HL-60/S4 (cell line): Measurements from ENCODE around the gene PRLR.
"Not testable (repeated sequence)": the region's sequence is repeated elsewhere in the genome, so short reads cannot be mapped to it uniquely, and the experiment has no call there.

Experiments
- in situ Hi-C: fragments of 300-500 bp; cut with MboI; formaldehyde crosslinking; loops from 2 replicates; pipeline ENCODE4 v1.14.3; 2022; ENCODE audit warnings: low sequenced_read_pairs

The PRLR gene

DNA sequence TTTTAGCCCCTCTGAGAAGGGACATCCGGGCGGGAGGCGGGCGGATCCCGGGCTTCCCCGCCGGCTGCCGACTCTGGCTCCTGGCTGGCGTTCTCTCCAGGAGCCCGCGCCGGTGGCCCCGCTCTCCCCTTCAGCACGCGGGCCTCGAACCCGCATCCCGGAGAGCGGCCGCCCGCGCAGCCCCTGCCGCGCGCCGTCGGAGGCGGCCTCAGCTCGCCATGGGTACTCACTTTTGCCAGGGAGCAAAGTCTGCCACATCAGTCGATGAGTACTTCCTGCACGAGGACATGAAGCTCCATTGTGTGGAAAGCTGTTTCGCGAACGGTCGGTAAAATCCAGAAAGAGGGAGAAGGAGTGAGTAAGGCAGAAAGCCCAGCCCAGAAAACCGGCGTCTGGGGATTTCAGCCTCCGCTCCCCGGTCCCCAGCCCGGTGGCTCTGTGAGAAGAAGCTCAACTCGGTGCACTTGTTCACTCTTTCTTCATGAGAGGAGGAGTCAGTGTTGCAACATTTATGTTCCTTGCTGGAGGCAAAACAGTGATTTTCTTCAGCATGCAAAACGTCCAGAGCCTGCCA lies at the start of gene PRLR:
TSS of gene PRLR (minus strand) at position 450 of the 574 bp plus-strand sequence. CDS start 140,867 bp downstream, outside the sequence.
- in situ Hi-C loops: no loop called here

DNA sequence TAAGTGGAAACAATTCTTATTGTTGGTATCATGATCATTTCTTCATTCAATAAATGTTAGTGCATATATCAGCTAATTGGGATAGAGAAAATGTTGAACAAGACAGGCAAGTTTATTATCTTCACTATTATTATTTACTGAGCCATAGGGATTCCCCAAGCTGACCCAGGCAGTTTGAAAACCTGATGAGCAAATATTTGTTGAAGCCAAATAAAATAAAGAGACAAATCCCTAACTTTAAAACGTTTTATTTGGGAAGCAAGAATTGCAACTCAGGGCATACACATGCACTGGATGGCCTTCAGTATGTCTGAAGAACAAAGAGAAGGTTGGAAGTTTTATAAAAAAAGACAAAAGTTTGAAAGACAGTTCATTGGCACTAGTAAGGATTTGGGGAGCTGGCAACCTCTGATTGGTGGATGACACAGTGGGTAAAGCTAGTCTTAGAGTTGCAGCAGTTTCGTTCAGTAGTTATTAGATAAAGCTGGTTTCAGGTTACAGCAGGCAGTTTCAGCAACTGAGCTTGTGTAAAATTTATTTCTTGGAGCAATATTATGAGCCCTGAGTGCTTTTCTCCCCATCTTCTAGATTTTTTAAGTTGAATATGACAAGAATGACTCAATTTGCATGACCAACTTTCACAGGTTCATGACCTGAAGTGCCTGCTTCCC lies 44.7 kb upstream of the PRLR start:
- in situ Hi-C loops: no loop called here

DNA sequence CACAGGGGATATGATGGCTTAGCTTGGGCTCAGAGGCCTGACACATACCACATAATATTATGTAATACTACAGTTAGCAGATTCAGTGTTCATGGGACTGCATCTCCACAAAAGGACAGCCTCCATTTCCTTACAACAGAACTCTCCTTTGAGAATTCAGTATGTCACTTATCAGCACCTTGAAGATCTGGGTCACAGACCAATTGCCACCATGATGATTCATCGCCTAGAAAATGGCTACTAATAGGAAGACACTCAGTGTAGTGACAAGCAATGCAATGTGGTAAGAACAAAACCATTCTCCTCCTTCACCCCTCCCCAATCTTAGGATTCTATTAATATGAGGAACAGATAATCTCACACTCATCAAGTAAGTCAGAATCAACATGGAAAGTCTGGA lies 38.7 kb upstream of the PRLR start:
- in situ Hi-C loops: no loop called here

DNA sequence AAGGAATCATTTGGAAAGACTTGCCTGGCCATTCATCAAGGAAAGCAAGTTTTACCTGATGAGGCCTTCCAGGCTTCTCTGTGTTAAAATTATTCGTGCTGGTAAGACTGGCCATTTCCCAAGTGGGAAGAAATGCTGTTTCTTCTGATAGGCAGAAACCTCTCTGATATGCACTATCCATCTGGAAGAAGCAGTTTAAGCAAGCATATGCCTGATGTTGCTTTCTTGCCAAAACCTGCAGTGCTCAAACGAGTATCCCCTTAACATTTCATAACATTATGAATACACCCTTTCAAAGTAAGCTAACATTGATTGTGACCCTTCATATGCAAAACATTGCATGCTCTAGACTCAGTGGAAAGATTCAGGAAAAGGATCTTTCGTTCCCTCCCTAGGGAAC lies 36.0 kb upstream of the PRLR start:
- in situ Hi-C loops: no loop called here

DNA sequence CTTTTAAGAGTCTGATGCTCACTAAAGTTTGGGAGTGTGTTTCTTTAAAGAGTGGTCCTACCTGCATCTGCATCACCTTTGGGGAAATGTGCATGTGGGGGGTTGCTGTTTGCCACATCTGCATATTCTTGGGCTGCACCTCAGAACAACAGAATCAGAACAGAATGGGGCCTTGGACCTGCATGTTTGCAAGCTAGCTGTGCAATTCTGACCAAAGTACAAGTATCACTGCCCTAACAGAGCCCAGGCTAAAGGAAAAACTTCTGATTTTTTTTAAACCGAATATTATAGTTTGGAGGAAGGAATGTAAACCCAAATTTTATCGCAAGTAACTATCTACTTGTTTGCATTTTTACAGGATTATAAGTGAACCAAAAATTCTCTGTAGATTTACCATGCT lies 34.2 kb upstream of the PRLR start:
- in situ Hi-C loops: no loop called here

GRCh38 chr5:35263266-35263877 lies 33.1 kb upstream of the PRLR start:
- in situ Hi-C loops: no loop called here

- in situ Hi-C loops: no loop called here
Measured at GRCh38 chr5:35253582-35253981, 23.3 kb upstream of the PRLR start.

DNA sequence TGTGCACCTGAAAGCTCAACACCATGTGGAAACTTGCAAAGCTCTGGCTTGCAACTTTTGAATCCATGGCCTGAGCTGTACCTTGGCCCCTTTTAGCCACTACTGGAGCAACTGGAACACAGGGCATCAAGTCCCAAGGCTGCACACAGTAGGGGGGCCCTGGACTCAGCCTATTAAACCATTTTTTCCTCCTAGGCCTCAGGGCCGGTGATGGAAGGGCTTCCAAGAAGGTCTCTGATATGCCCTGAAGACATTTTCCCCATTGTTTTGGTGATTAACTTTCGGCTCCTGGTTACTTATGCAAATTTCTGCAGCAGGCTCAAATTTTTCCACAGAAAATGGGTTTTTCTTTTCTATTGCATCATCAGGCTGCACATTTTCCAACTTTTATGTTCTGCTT lies 22.7 kb upstream of the PRLR start:
- in situ Hi-C loops: no loop called here

GRCh38 chr5:35248843-35249780 lies 18.8 kb upstream of the PRLR start:
- in situ Hi-C loops: no loop called here

- in situ Hi-C loops: no loop called here
Measured at GRCh38 chr5:35247648-35248034, 17.4 kb upstream of the PRLR start.

- in situ Hi-C loops: no loop called here
Measured at GRCh38 chr5:35246900-35247647, 16.8 kb upstream of the PRLR start.

GRCh38 chr5:35246411-35246810 lies 16.1 kb upstream of the PRLR start:
- in situ Hi-C loops: no loop called here

DNA sequence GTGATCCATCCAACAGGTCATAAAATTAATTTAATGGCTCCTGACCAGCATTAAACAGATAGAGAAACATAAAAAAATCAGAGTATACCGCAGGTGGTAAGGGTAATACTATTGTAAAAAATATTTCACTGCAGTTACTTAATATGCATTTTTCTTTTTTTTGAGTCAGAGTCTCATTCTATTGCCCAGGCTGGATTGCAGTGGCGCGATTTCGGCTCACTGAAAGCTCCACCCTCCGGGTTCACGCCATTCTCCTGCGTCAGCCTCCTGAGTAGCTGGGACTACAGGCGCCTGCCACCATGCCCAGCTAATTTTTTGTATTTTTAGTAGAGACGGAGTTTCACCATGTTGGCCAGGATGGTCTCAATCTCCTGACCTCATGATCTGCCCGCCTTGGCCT lies 15.1 kb upstream of the PRLR start:
- in situ Hi-C loops: not testable (repeated sequence)

GRCh38 chr5:35244171-35244570 lies 13.9 kb upstream of the PRLR start:
- in situ Hi-C loops: no loop called here

- in situ Hi-C loops: no loop called here
Measured at GRCh38 chr5:35242702-35243258, 12.5 kb upstream of the PRLR start.

- in situ Hi-C loops: no loop called here
Measured at GRCh38 chr5:35240892-35241291, 10.6 kb upstream of the PRLR start.

- in situ Hi-C loops: no loop called here
Measured at GRCh38 chr5:35239911-35240610, 9.8 kb upstream of the PRLR start.

DNA sequence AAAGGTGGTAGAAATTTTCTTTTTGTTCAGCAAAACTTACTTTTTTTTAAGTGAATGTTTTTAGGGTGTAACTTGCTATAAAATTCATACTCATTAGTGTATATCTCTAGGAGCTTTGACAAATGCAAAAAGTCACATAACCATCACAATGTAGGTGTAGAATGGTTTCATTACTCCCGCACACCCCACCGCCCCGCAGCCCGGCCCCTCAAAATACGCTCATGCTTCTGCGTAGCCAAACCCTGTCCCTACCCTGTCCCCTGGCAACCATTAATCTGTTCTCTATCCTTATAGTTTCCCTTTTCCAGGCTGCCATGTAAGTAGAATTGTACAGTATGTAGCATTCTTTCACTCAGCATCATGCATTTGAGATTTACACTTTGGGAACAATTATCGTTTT lies 9.2 kb upstream of the PRLR start:
- in situ Hi-C loops: no loop called here

- in situ Hi-C loops: no loop called here
Measured at GRCh38 chr5:35237580-35238376, 7.5 kb upstream of the PRLR start.
